ENCODE data around the gene FARP1. TPM values are rescaled to one million over a fixed set of nuclear protein-coding genes. Genes with fewer than 3 reads are reported as not detected.
A peak's percentile ranks its signal among the peaks of the same experiment; 100 is the strongest.

FARP1 gene
- total and polyA plus RNA-seq, 2 of the 13 experiments (the other 11 are each of a cell fraction or from before 2014, with no cell fraction given): 70.6 to 126 TPM

- TF ChIP-seq, protein P1, sequence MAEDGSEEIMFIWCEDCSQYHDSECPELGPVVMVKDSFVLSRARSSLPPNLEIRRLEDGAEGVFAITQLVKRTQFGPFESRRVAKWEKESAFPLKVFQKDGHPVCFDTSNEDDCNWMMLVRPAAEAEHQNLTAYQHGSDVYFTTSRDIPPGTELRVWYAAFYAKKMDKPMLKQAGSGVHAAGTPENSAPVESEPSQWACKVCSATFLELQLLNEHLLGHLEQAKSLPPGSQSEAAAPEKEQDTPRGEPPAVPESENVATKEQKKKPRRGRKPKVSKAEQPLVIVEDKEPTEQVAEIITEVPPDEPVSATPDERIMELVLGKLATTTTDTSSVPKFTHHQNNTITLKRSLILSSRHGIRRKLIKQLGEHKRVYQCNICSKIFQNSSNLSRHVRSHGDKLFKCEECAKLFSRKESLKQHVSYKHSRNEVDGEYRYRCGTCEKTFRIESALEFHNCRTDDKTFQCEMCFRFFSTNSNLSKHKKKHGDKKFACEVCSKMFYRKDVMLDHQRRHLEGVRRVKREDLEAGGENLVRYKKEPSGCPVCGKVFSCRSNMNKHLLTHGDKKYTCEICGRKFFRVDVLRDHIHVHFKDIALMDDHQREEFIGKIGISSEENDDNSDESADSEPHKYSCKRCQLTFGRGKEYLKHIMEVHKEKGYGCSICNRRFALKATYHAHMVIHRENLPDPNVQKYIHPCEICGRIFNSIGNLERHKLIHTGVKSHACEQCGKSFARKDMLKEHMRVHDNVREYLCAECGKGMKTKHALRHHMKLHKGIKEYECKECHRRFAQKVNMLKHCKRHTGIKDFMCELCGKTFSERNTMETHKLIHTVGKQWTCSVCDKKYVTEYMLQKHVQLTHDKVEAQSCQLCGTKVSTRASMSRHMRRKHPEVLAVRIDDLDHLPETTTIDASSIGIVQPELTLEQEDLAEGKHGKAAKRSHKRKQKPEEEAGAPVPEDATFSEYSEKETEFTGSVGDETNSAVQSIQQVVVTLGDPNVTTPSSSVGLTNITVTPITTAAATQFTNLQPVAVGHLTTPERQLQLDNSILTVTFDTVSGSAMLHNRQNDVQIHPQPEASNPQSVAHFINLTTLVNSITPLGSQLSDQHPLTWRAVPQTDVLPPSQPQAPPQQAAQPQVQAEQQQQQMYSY (CRISPR knock-in tag; IDR thresholded peaks at IDR 0.05): no peak
- TF ChIP-seq, protein P2, sequence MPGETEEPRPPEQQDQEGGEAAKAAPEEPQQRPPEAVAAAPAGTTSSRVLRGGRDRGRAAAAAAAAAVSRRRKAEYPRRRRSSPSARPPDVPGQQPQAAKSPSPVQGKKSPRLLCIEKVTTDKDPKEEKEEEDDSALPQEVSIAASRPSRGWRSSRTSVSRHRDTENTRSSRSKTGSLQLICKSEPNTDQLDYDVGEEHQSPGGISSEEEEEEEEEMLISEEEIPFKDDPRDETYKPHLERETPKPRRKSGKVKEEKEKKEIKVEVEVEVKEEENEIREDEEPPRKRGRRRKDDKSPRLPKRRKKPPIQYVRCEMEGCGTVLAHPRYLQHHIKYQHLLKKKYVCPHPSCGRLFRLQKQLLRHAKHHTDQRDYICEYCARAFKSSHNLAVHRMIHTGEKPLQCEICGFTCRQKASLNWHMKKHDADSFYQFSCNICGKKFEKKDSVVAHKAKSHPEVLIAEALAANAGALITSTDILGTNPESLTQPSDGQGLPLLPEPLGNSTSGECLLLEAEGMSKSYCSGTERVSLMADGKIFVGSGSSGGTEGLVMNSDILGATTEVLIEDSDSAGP (CRISPR knock-in tag; IDR thresholded peaks at IDR 0.05; ENCODE audit: borderline replicate concordance): peak; percentile 81; the same call in 1 of the 2 replicates
- TF ChIP-seq ZNF563 (CRISPR knock-in tag; IDR thresholded peaks at IDR 0.05) (peak; percentile 85), HNRNPLL (IDR thresholded peaks at IDR 0.05; ENCODE audit: low read depth, low read length, poor library complexity, severe bottlenecking) (no peak), YEATS4 (CRISPR knock-in tag; IDR thresholded peaks at IDR 0.05; ENCODE audit: borderline replicate concordance) (peak; percentile 78), KDM5B (CRISPR knock-in tag; IDR thresholded peaks at IDR 0.05; ENCODE audit: borderline replicate concordance) (peak; percentile 52; the same call in 1 of the 2 replicates), ERF (CRISPR knock-in tag; IDR thresholded peaks at IDR 0.05) (peak; percentile 31), ZFX (CRISPR knock-in tag; IDR thresholded peaks at IDR 0.05; ENCODE audit: low read depth) (peak; percentile 84), SALL1 (CRISPR knock-in tag; IDR thresholded peaks at IDR 0.05) (peak; percentile 43; the same call in 1 of the 2 replicates), ZSCAN5A (CRISPR knock-in tag; IDR thresholded peaks at IDR 0.05; ENCODE audit: borderline replicate concordance) (no peak), ZNF281 (CRISPR knock-in tag; IDR thresholded peaks at IDR 0.05; ENCODE audit: borderline replicate concordance) (no peak), ZNF550 (CRISPR knock-in tag; IDR thresholded peaks at IDR 0.05; ENCODE audit: borderline replicate concordance) (0 out of 2 replicates have a peak, but pooled peaks have one; percentile 57), NFRKB (IDR thresholded peaks at IDR 0.05) (no peak), ZNF501 (CRISPR knock-in tag; IDR thresholded peaks at IDR 0.05) (0 out of 2 replicates have a peak, but pooled peaks have one; percentile 56), SAP130 (CRISPR knock-in tag; IDR thresholded peaks at IDR 0.05; ENCODE audit: low read depth) (peak; percentile 37), FOXP1 (IDR thresholded peaks at IDR 0.05) (no peak), FOXP1 (CRISPR knock-in tag; IDR thresholded peaks at IDR 0.05) (no peak)
These were observed at the start of gene FARP1 (continued) for GRCh38 chr13:98142380-98143156.

Measured in HepG2 (cell line).